AML-193 (cell line): ENCODE data around the gene MYO18B.

ENCODE experiments used
- DNase-seq, 2 experiments: peaks; one replicate each; lab custom pipeline; 2025; lab: John Stamatoyannopoulos, UW

MYO18B gene

GRCh38 chr22:25714070-25714469 is 27.9 kb upstream of the MYO18B start:
- no peak for DNase-seq

DNA sequence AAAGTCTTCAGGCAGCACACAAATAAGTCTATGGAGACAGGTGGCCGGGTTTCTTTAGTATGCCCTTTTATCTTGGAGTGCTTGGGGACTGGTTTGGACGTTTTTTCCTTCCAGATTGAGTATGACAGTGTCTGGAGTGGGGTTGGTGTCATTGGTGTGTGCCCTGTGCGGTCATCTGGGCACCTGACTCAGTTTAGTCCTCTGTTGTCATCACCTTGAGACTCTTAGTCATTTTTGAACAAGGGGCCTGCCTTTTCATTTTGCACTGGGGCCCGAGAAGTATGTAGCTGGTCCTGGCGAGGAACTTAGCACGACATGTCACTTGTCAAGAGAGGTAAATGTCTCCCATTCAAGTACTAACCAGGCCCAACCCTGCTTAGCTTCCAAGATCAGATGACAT is 27.2 kb upstream of the MYO18B start:
- no peak for DNase-seq

DNA sequence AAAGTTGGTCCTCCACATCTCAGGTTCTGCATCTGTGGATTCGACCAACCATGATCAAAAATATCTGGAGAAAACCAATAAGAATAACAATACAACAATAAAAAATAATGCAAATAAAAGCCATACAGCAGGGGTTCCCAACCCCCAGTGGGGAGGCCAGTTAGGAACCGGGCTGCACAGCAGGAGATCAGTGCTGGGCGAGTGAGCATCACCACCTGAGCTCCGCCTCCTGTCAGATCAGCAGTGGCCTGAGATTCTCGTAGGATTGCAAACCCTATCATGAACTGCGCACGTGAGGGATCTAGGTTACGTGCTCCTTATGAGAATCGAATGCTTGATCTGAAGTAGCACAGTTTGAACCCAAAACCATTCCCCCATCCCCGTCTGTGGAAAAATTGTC is 25.4 kb upstream of the MYO18B start:
- no peak for DNase-seq

GRCh38 chr22:25718135-25718840 is 23.7 kb upstream of the MYO18B start:
- DNase-seq, result no peak

- DNase-seq, result no peak
Observed at GRCh38 chr22:25722223-25722622, 19.8 kb upstream of the MYO18B start.

DNA sequence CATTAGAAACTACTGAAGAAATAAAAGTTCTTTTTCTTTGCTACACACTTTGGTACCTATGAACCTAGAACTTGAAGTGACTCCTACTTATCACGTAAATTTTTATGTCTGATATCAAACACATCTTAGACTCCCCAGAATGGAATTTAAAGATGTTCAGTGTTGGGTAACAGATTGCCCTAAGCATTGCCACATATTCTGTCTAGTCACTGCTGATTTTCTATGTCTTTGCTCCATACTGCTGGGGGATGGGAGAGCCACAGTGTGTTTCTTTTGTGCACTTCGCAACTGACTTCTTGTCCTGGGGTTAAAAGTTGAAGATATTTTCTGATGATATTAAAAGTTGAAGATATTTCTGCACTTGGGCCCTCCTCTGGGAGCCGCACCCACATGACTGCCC is 19.4 kb upstream of the MYO18B start:
- no peak for DNase-seq

- no peak for DNase-seq
Observed at GRCh38 chr22:25726241-25726640, 15.7 kb upstream of the MYO18B start.

DNA sequence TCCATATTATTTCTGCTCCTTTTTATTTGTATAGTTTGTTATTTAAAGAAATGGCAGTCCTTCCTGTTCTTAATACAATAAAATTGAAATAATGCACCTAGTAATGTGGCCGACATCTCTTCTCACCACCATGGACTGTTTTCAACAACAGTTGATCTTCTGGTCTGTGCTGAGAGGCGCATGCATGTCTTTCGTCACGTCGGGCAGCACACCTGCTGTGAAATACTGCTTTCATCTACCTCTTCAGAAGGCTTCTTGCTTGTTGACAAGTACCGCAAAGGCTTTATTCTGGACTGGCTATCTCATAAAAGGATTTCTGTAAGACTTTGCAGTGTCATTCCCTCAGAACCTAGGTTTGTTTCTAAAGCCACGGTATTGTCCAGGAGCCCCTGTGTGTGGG is 13.9 kb upstream of the MYO18B start:
- no peak for DNase-seq

GRCh38 chr22:25729016-25729995 is 12.7 kb upstream of the MYO18B start:
- DNase-seq, result no peak

GRCh38 chr22:25735650-25736049 is 6.3 kb upstream of the MYO18B start:
- no peak for DNase-seq

DNA sequence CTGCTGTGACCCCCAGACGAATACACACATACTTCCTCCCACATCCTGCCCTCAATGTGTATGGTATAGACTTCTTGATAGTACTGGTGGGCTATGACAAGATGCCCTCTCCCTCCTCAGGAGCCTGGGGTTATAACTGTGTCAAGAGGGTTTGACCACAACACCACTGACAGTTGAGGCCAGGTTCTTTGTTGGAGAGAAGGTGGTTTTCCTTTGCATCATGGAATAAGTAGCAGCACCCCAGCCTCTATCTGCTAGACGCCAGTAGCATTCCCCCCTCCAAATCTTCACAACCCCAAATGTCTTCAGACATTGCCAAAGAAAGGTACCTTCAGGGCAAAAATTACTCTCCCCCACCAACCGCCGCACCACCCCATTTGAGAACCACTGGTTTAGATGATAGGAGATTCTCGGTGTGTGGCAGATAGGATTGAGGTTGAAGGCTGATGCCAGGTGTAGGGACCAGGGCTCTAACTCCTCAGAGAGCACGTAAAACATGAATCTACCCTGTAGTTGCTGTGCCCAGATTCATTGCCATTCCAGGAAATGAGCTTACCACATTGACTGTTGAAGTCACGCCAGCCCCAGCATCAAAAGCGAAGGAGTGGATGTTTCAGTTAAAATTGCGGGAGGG is 5.5 kb upstream of the MYO18B start:
- DNase-seq, result no peak

- no peak for DNase-seq
Observed at GRCh38 chr22:25739659-25740344, 2.2 kb upstream of the MYO18B start.

DNA sequence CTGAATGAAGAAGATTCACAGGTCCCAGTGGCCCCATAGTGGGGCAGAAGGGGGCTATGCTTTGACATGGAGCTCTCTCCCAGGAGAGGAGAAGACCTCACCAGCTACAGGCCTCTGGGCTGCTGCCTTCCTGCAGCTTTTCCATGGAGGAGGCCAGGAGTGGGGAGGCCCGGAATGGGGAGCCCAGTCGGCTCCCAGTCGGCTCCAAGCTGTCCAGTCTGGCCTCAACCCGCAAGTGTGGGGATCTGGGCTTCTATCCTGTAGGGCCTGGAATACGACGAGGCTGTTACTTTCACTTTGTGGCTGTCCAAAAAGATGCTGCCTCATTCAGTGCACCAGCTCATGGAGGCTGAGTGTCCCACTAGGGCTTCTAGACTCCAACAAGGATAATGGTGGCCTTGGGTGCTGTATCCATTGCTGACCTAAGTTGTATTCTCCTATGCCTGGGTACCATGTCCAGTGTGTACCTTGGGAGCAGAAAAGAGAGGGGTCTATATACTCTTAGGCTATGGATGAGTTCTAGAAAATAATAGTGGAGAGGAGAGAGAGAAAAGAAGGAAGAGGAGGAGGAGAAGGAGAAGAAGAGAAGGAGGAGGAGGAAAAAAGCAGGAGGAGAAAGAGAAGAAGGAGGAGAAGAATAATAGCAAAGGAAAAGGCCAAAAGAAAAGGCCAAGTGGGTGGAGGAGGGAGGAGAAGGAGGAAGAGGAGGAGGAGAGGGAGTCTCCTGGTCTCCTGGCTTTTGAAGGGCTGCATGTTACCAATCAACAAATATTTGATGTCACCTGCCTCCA is 1.1 kb downstream of the MYO18B start:
- no peak for DNase-seq

DNA sequence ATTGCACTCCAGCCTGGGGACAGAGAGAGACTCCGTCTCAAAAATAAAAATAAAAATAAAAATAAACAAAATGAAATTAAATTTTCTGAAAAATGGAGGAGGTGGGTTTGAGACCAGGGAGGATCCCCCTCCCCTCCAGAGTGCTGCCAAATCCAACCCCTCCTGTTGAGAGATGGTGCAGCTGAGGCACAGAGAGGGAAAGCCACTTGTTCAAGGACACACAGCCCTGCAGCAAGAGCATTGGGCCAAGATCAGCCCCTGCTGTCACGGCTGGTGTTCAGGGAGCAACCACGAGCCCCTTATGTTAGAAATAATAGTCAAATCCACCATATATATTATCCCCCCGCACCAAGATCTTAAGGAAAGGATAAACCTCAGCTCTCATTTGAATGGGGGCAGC is 2.7 kb downstream of the MYO18B start:
- DNase-seq, result no peak

GRCh38 chr22:25745341-25746011 is 3.5 kb downstream of the MYO18B start:
- DNase-seq, result no peak

- DNase-seq, result no peak
Observed at GRCh38 chr22:25746012-25746373, 4.0 kb downstream of the MYO18B start.

DNA sequence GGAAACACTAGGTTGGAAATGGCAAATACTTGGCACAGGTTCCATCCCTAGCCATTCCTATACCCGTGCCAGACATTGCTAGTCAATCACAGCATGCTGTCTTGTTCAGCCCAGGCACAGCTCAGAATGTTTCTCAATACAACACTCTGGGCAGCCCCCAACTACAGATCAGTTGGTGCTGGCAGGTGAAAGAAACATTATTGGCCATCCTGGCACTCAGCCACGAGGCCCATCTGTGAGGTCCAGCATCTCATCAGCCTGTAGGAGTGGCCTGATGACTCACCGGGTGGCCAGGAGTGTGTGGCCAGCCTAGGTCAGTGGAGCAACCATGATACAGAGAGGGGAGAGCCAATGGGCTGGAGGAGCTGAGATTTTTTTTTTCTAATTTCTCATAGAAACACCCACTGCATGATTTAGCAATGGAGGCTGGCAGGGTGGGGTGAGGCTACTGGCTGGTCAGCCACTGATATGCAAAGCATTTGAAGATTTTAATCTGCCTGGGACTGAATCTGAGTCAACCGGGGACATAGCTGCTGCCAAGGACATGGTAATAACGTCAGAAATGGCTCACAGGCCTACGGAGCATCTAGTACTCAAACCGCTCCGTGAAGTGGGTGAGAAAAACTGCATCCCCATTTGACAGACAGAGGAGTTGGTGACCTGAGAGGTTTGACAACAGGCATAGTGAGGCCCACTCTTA is 5.4 kb downstream of the MYO18B start:
- DNase-seq, result no peak

- DNase-seq, result no peak
Observed at GRCh38 chr22:25748140-25748539, 6.2 kb downstream of the MYO18B start.

- DNase-seq, result no peak
Observed at GRCh38 chr22:25748704-25749103, 6.7 kb downstream of the MYO18B start.
